ENCODE measurements around the gene RPS5.
A peak's percentile ranks its signal among the peaks of the same experiment; 100 is the strongest.
"Not testable (repeated sequence)": the region's sequence is repeated elsewhere in the genome, so short reads cannot be mapped to it uniquely, and the experiment has no call there.

RPS5 gene

DNA sequence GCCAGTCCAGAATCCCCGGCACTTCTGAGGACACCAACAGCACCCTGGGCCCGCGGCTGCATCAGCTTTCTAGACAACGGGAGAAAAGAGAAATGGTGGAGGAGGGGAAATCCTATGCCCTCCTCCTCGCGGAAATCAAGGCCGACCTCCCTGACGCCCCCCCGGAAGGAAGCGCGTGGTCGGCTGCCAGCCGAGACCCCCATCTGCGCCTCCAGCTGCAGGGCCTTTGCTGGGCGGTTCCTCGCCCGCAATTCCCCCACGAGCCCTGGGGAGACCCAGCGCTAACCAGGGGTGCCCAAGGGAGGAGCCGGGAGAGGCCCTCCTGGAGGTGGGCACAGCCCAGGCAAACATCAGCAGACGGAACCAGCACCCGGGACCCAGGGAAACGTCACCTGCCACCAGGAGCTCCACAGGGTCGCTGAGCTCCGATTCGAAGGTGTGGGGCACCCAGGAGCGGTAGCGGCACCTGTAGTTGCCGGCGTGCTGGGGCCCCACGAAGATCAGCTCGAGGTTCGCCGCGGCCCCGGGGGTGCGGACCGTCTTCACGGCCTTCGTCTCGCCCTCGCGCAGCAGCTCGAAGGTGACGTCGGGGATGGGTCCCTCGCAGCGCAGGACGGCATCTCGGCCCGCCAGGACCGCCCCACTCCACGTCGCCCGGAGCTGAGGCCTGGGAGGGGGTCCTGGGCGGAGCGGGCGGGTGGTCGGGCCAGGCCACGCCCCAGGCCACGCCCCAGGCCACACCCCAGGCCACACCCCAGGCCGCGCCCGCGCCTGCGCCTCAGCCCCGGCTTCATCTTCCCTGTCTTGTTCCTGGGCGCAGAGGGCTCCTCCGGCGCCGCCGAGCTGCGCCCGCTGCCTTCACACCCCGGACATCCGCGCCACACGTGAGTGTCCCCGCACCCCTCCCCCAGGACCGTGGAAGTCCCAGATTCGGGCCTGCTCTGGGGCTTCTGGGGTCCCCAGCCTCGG lies 39.8 kb upstream of the RPS5 start:
- H3K36me3 ChIP-seq (ENCODE audit: control insufficient read depth, insufficient read depth, low read length), result no peaks in the 10 kb centered on the region
- H2AFZ ChIP-seq, result peak overlapping the region; percentile 86
- peak overlapping the region; percentile 58 for H3K4me3 ChIP-seq (ENCODE audit: low read depth, low read length)
- TF ChIP-seq, protein P1, sequence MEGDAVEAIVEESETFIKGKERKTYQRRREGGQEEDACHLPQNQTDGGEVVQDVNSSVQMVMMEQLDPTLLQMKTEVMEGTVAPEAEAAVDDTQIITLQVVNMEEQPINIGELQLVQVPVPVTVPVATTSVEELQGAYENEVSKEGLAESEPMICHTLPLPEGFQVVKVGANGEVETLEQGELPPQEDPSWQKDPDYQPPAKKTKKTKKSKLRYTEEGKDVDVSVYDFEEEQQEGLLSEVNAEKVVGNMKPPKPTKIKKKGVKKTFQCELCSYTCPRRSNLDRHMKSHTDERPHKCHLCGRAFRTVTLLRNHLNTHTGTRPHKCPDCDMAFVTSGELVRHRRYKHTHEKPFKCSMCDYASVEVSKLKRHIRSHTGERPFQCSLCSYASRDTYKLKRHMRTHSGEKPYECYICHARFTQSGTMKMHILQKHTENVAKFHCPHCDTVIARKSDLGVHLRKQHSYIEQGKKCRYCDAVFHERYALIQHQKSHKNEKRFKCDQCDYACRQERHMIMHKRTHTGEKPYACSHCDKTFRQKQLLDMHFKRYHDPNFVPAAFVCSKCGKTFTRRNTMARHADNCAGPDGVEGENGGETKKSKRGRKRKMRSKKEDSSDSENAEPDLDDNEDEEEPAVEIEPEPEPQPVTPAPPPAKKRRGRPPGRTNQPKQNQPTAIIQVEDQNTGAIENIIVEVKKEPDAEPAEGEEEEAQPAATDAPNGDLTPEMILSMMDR (IDR thresholded peaks at IDR 0.05), result no peak
- H3K9me3 ChIP-seq (ENCODE audit: control insufficient read depth, low read length), result no peaks in the 10 kb centered on the region
- no peaks in the 10 kb centered on the region for H3K27me3 ChIP-seq (ENCODE audit: control insufficient read depth, insufficient read depth, low read length)
- peaks cover 25% of the 10 kb centered on the region for H3K79me2 ChIP-seq
- peak overlapping the region; percentile 90 for H3K27ac ChIP-seq
- peak overlapping the region; percentile 63 for H3K9ac ChIP-seq
- H3K4me1 ChIP-seq, result peaks cover 12% of the 10 kb centered on the region
- peak overlapping the region; percentile 97 for H3K4me2 ChIP-seq (ENCODE audit: low read length)

DNA sequence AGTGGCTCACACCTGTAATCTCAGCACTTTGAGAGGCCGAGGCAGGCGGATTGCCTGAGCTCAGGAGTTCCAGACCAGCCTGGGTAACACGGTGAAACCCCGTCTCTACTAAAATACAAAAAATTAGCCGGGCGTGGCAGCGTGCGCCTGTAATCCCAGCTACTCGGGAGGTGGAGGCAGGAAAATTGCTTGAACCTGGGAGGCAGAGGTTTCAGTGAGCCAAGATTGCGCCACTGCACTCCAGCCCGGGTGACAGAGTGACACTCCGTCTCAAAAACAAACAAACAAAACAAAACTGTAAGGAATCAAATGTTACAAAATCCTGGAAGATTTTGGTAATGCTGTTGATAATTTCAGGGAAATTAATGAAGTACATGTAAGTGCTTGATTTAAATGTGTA lies 39.0 kb upstream of the RPS5 start:
- H3K9ac ChIP-seq; H3K9me3 ChIP-seq (ENCODE audit: control insufficient read depth, low read length); H3K36me3 ChIP-seq (ENCODE audit: control insufficient read depth, insufficient read depth, low read length); H3K27me3 ChIP-seq (ENCODE audit: control insufficient read depth, insufficient read depth, low read length): not testable (repeated sequence)
- Histone ChIP-seq H3K79me2 (peaks cover 20% of the 10 kb centered on the region), H3K27ac (peak overlapping the region; percentile 90), H2AFZ (peak overlapping the region; percentile 86), H3K4me2 (ENCODE audit: low read length) (peak overlapping the region; percentile 97), H3K4me3 (ENCODE audit: low read depth, low read length) (peak overlapping the region; percentile 58), H3K4me1 (peaks cover 12% of the 10 kb centered on the region)

DNA sequence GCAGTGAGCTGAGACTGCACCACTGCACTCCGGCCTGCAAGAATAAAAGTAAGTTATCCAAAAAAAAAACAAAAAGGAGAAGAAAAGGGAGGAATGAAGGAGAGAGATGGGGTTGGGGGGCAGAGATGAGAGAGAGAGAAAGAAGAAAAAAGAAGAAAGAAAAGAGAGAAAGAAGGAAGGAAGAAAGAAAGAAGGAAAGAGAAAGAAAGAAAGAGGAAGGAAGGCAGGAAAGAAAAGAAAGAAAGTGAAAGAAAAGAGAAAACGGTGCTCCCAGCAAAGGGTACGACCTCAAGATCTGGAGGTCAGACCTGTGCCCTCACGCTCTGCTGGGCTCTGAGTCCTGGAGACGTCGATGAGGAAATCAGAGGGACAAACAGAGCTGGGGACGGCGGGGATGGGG lies 37.5 kb upstream of the RPS5 start:
- Histone ChIP-seq H3K27ac (no peak overlapping the region), H3K36me3 (ENCODE audit: control insufficient read depth, insufficient read depth, low read length) (no peaks in the 10 kb centered on the region), H3K4me3 (ENCODE audit: low read depth, low read length) (no peak overlapping the region), H3K79me2 (peaks cover 20% of the 10 kb centered on the region), H2AFZ (no peak overlapping the region), H3K27me3 (ENCODE audit: control insufficient read depth, insufficient read depth, low read length) (no peaks in the 10 kb centered on the region), H3K9me3 (ENCODE audit: control insufficient read depth, low read length) (no peaks in the 10 kb centered on the region), H3K9ac (no peak overlapping the region), H3K4me2 (ENCODE audit: low read length) (no peak overlapping the region), H3K4me1 (peaks cover 12% of the 10 kb centered on the region)
- TF ChIP-seq, protein P1 (IDR thresholded peaks at IDR 0.05), result no peak

DNA sequence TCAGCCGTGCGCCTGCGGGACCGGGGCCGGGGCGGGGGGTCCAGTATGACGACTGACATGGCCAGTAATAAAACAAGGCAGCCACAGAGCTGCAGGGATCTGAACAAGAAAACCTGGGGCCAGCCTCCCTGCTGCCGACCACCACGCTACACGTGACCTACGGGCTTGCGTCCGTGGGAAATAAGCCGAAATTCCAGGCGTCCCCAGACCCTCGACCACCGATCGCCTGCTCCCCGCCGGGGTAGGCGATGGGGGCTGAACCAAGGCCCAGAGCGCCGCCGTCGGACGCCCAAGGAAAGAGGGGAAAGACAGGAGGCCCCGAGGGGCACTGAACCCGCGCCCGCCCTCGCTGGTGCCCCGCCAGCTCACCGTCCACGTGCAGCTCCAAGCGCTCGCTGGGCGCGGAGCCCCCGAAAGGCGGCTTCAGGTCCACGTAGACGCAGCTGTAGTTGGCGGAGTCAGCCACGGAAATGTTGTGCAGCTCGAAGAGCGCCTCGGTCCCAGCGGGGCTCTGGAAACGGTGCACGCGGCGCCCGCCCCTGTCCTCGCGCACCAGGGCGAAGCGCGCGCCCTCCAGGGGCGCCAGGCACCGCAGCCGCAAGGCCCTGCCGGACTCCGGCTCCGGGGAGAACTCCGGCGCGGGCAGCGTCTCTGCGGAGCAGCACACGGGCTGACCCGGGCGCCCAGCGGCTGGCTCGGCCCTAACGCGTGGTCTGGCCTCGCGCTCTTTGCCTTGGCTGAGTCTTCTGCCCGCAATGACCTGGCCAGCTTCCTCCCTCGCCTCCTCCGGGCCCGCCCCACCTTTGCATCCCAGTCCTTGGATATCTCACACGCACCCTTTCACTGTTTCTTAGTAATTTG lies 36.8 kb upstream of the RPS5 start:
- no peak overlapping the region for H3K4me2 ChIP-seq (ENCODE audit: low read length)
- H3K4me1 ChIP-seq, result peaks cover 12% of the 10 kb centered on the region
- no peak overlapping the region for H2AFZ ChIP-seq
- TF ChIP-seq, protein P1 (IDR thresholded peaks at IDR 0.05), result no peak
- H3K79me2 ChIP-seq, result peaks cover 20% of the 10 kb centered on the region
- H3K36me3 ChIP-seq (ENCODE audit: control insufficient read depth, insufficient read depth, low read length), result no peaks in the 10 kb centered on the region
- no peaks in the 10 kb centered on the region for H3K9me3 ChIP-seq (ENCODE audit: control insufficient read depth, low read length)
- no peaks in the 10 kb centered on the region for H3K27me3 ChIP-seq (ENCODE audit: control insufficient read depth, insufficient read depth, low read length)
- H3K27ac ChIP-seq, result no peak overlapping the region
- H3K9ac ChIP-seq, result no peak overlapping the region
- H3K4me3 ChIP-seq (ENCODE audit: low read depth, low read length), result no peak overlapping the region

All from parathyroid adenoma (tissue), 2 donors.